Activated effector memory CD4-positive, alpha-beta T cell treated with anti-CD3 and anti-CD28 coated beads, Interleukin-2, amount 50 U/mL, for 16 hours (primary cell): Measurements from ENCODE around the gene LMNB1.

Experiments
- DNase-seq: peaks from one replicate; pipeline ENCODE4 v3.0.0-alpha.2; 2020

Gene LMNB1

DNA sequence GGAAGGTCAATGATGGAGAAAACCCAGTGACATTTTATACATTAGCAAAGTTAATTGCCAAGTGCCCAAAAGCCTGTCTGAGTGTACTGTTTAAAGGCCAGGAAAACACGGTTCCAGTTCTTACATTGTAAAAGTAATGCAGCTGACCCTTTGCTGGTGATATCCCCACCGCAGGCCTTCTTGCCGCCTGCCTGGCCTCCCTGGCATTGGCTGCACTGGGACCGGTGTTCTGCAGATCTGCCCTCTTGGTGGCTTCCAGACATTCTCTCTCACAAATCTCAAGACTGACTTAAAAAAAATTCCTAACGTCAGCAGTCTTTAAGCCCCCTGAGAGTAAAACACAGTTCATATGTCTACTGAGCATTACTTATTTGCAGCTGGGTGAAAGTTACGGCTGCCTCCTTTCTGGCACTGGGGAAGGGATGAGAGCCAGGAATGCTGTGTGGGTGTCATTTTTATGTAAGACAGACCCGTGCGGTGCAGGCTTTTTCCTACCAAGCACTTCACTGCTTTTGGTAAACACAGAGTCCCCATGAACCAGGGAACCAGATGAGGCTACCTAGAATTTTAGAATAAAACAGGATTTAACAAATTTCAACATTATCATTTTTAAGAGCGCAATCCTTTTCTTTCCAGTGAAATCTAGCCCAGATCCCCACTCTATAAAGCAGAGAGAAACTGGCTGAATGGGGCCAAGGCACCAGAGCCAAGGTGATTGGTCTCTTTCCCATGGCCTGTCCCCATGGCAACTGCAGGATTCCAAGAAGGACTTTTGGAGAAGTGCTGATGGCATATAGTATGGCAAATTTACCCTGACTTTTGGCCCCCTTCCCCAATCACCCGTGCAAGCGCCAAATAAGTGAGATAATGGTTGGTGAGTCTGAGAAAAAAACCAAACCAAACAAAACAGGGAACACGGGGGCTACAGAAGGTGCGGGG is 80.8 kb downstream of the LMNB1 start:
- DNase-seq, result no peak

- no peak for DNase-seq
Measured at GRCh38 chr5:126858441-126858840, 81.5 kb downstream of the LMNB1 start.

- DNase-seq, result no peak
Measured at GRCh38 chr5:126863402-126863801, 86.5 kb downstream of the LMNB1 start.

DNA sequence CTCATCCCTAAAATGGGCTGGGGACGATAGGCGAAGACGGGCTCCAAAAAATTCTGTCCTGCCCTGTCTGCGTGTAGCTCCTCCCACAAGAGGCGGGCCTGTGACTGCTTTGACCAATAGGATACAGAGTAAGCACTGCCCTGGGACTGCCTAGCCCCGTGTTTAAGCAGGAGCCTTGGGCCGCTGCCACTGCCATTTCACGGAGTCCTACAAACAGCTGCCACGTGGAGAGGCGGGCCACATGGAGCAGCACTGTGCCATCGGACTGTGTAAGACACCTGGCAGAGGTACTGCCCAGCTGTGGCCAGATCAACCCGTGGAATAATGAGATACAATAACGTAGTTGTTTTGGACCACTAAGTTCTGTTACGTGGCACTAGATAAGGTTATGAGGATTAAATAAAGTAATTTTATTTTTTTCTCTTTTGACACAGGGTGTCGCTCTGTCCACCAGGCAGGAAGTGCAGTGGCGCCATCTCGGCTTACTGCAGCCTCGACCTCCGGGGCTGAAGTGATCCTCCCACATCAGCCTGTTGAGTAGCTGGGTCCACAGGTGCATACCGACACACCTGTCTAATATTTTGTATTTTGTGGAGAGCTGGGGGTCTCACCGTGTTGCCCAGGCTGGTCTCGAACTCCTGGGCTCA is 87.2 kb downstream of the LMNB1 start:
- no peak for DNase-seq

GRCh38 chr5:126865299-126865698 is 88.4 kb downstream of the LMNB1 start:
- DNase-seq, result no peak

- no peak for DNase-seq
Measured at GRCh38 chr5:126866851-126867636, 90.1 kb downstream of the LMNB1 start.

DNA sequence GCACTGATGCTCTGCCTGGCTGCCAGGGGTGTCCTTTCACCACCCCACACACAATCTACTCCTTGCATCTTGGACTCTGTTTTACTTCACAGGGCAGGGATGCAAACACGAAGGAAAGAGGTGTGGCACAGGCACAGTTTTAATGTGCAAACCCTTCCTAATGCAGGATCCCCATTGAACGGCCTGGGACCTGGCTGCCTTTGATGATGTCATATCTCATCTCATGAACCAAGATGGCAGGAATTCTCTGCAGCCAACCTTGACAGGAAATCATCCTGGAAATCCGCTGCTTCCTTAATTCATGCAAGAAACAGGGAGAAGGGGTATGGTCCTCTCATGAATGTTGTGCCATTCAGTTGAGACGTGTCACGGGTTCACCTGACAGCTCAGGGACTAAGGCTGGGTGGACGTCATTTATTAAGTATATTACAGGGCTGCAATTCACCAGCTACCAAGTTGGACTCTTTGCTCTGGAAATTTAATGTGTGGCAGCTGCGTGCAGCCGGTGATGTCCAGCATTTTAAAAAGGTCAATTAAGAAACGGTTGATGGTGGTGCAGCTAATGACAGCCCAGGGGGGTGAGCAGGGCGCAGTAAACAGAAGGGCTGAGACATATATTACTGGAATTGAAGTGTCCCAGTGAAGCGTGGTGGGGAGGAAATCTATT is 91.5 kb downstream of the LMNB1 start:
- DNase-seq, result no peak

DNA sequence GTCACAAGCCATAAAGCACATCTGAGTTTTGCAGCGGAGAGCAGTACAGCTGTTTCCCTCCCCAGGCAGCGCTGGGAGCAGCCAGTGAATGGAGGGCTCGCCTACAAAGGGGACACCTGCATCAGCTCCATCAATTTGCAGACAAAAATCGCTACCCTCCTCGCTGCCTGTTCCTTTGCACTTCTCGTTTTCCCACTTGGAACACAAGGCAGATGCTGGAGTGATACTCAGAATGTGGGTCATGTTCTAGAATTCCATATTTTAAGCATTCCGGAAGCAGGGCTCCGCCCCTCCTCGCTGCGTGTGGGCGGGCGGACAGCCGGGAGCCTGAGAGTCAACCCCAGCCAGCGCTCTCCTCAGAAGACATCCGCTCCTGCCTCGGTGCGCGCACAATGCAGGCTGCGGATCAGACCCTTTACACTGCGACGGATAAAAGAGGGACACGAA is 92.1 kb downstream of the LMNB1 start:
- no peak for DNase-seq

DNA sequence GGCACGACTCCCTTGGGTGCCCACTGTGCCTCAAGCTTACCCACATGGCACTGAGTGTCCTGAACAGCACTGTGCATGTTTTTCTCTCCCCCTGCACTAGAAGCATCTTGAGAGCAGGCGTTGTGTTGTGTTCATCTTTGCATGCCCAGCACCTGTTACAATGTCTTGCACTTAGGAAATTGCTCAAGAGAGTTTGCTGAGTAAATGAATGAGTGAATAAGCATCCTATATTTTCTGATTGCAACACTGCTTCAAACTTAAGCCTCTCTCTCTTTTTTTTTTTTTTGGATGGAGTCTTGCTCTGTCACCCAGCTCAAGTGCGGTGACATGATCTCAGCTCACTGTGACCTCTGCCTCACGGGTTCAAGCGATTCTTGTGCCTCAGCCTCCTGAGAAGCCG is 94.5 kb downstream of the LMNB1 start:
- DNase-seq, result no peak

- DNase-seq, result no peak
Measured at GRCh38 chr5:126872561-126873354, 95.8 kb downstream of the LMNB1 start.

GRCh38 chr5:126875303-126875785 is 98.4 kb downstream of the LMNB1 start:
- DNase-seq, result no peak

- no peak for DNase-seq
Measured at GRCh38 chr5:126877602-126878001, 100.7 kb downstream of the LMNB1 start.

DNA sequence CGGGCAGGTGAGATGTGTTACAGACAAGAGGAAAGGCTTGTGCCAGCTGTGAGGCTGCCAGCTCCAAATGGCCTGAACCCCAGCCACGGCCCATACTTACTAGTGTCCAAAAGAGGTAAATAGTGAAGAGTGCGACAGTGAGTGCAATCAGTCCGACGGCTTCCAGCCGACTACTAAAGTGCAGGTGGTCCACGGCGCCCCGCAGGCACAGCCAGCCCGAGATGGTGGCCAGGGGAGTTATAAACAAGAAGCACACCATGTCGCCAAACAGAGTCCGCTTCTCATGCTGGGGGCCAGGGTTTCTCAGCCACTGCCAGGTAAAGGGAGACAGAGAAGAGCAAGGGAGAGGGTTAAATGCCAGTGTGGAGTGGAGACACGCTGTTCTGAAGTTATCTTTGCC is 101.1 kb downstream of the LMNB1 start:
- DNase-seq, result no peak

DNA sequence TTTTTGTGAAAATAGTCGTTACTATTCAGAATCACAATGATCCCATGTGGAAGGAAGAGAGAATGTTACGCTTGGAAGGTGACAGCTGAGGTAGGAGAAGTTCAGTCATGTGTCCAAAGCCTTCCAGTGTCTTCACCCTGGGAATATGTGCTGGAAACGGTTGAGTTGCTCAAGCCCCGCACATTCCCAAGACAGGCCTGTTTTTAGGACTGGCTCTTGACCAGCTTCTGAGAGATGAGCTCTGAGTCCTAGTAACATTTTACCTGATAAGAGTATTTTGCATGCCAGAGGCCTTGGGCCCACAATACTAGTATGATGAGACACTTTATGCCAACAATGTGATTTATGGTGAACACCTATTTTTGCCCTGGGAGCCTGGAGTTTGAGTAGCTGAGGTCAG is 101.7 kb downstream of the LMNB1 start:
- no peak for DNase-seq

- DNase-seq, result no peak
Measured at GRCh38 chr5:126881821-126882600, 105.1 kb downstream of the LMNB1 start.

GRCh38 chr5:126883564-126884245 is 106.8 kb downstream of the LMNB1 start:
- DNase-seq, result no peak

GRCh38 chr5:126884269-126884819 is 107.4 kb downstream of the LMNB1 start:
- no peak for DNase-seq
